IPS-NIHi7 (cell line): ENCODE results near the gene GHRL.

Source experiments
- DNase-seq: peaks from one replicate; pipeline ENCODE4 v3.0.0; 2012; ENCODE audit warnings: mixed read lengths; ENCODE audit errors: extremely low spot score

The GHRL gene

DNA sequence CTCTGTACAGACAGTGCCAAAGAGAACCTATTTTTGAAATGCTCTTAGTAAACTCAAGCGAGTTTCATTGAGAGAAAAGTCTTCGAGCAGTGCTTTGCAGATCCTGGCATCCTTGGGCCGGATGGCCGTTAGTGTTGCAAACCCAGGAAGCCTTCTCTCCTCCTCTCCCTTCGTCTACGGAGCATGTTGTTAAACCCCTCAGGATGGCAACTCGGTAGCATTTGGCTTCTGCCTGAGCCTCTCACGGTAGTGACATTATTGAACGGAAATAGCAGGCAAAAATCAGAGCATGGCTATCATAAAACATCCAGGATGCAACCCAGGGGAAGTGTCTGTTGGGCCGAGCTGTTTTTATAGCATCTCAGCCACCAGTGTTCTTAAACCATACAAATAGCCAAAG, 34.8 kb upstream of the GHRL start:
- DNase-seq, result no peak

- DNase-seq, result peak; percentile 53
Observed at GRCh38 chr3:10322352-10322710, 29.6 kb upstream of the GHRL start.

DNA sequence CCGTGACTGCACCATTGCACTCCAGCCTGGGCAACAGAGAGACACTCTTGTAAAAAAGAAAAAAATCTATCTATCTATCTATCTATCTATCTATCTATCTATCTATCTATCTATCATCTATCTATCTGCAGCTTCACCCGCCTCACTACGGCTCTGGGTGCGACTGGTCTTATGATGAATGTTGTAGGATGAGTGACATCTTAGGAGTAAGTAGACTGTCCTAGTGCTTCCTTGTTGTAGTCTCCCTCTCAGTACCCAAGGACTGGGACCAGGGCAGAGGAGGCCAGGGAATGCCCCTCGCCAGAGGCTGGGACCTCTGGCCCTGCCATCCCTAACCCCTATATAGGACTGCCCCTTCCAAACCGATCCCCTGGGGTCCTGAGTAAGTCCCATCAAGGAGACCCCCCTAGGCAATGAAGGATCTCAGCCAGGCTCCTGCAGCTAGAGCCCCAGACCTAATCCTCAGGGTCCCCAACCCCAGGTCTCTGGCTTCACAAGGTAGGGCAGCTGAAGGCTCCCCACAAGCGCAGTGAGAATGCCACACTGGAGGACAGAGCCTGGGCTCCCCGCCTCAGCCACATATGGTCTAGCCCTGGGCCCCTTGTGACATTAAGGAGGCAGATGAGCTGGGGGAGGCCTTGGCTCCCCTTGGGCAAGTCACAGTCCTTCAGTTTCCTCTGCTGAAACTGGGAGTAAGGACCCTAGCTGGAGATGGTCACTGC, 29.0 kb upstream of the GHRL start:
- no peak for DNase-seq

DNA sequence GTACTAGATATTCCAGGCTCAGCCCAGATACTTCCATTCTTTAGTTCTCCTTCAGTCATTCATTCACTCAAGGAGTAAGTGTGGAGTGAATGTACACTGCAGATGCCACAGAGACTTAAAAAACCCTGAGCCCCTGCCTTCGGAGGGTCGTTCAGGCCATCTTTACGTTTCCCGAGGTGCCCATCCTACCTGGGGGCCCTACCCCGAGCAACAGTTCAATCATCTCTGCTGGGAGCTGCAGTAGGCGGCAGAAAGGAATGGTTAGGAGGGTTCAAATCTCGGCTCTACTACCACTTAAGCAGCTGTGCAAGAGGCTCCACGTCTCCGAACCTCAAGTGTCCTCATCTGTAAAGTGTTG, 27.6 kb upstream of the GHRL start:
- no peak for DNase-seq

- no peak for DNase-seq
Observed at GRCh38 chr3:10319804-10320203, 27.1 kb upstream of the GHRL start.

DNA sequence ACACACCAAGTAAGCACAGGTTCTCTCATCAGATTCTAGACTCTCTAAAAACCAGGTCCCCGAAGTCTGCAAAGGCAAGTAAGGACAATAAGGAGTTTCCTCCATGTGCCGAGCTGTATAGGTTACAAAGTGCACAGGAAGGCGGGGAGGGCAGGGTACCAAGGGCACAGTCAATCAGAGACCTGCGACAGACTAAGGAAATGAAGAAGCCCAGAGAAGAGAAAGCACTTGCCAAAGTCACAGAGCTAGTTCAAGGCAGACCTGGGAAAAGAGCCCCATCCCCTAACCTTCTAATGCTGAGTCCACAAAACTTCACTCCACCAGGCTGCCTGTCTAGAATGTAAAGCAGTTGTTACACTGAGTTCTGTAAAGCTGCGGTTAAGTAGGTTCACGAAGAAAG, 26.5 kb upstream of the GHRL start:
- DNase-seq, result no peak

GRCh38 chr3:10317961-10318350, 25.2 kb upstream of the GHRL start:
- no peak for DNase-seq

- no peak for DNase-seq
Observed at GRCh38 chr3:10317311-10317960, 24.7 kb upstream of the GHRL start.

GRCh38 chr3:10315771-10316344, 23.1 kb upstream of the GHRL start:
- DNase-seq, result no peak

GRCh38 chr3:10315101-10315500, 22.4 kb upstream of the GHRL start:
- DNase-seq, result no peak

GRCh38 chr3:10312861-10313260, 20.1 kb upstream of the GHRL start:
- no peak for DNase-seq

DNA sequence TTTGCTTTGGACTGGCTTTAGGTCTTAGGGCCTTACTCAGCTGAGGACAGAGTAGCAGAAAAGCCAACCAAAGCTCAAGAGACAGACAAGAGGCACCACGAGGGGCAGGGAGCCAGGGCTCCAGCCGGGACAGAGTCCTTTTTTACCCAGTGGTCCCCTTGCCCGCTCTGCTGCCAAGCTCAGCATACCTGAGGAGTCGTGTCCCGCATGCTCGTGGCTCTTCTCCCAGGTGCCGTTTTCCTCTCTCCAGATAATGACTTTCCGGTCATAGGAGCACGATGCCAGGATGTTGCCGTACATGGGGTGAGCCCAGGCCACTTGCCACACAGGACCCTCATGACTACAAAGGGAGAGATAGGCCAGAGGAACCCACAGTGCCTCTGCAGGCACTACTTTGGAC, 19.6 kb upstream of the GHRL start:
- no peak for DNase-seq

GRCh38 chr3:10311710-10312109, 19.0 kb upstream of the GHRL start:
- DNase-seq, result no peak

- DNase-seq, result no peak
Observed at GRCh38 chr3:10310578-10310977, 17.8 kb upstream of the GHRL start.

GRCh38 chr3:10309736-10310135, 17.0 kb upstream of the GHRL start:
- DNase-seq, result no peak

DNA sequence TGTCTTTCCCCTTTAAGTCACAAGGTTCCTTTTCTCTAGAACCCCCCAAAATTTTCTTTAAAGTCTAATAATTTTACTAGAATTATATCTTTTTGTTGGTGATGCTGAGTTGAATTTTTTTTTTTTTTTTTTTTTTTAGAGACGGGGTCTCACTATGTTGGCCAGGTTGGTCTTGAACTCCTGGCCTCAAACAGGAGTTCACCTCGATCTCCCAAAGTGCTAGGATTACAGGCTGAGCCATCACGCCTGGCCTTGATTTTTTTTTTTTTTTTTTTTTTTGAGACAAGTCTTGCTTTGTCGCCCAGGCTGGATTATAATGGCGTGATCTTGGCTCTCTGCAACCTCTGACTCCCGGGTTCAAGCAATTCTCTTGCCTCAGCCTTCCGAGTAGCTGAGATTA, 15.9 kb upstream of the GHRL start:
- no peak for DNase-seq

DNA sequence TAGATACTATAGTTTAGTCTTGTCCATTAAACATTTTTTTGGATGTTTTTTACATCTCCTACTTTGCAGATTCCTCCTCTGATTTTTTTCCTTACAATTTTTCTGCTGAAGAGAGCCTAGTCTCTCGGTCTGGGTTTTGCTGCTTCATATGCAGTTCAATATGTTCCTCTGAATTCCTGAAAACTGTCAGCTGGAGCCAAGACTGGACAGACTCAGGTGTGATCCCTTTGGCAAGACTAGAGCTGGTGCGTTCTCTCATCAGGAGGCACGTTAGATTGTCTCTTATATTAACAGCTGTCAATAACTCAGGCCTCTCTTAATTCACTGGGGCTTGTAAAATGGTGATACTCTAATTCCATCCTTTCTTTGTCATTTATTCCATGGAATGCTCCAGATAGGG, 13.4 kb upstream of the GHRL start:
- DNase-seq, result no peak

DNA sequence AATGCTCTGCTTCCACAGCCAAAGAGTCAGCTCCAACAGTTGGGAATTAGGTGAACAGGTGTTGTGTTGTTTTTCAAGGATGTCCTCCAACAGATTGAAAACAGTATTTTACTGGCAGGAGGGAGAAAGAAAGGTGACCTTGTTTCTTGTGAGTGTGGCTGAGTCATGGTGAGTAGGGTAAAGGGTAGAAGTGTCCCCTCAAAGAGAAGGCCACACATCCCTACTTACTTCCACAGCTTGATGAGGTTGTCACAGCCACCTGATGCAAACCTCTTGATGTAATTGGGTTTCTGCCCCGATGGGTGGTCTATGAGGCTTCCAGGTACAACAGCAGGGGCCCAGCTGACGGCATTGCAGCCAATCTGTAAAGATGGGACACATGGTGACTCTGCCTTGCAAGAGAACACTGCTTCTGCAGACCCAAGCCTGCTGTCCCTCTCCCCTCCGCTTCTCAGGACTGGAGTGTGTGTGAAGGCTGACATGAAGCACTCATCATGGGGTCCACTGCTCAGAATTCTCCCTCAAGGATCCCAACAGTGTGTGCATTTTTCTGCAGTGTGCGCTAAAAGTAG, 12.7 kb upstream of the GHRL start:
- DNase-seq, result no peak

GRCh38 chr3:10304905-10305304, 12.2 kb upstream of the GHRL start:
- no peak for DNase-seq

DNA sequence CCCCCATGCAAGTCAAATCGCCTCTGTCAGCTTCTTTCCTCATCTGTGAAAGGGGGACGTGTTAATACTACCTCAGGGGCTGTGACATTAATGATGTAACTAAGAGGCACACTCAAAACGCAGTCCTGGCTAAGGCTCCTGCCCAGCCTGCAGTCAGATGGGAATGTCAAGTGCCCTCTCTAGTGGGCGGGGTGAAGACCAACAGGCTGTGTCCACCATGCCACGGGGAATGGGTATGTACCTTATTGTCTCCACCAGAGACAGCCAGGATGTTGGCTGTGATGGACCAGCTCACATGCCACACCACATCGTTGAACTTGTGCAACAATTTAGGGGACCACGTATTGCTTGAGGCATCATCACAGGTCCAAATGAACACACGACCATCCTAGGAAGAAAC, 11.0 kb upstream of the GHRL start:
- DNase-seq, result no peak

DNA sequence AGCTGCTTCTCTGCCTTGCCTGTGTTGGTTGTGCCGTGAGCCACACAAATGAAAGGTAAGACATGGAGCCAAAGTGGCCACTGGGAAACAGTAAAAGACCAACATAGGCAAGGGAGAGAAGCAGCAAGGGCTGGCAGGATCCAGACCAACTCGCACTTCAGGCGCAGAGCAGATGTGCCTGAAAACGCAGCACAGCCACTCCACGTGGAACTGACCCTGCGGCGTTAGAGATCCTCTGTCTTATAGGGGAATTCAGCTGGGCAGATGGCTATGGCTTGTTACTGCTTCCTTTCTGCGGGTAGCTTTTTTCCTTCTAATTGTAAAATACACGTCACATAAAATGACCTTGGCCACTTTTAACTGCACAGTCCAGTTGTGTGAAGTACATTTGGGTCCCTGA, 10.4 kb upstream of the GHRL start:
- DNase-seq, result no peak

GRCh38 chr3:10300087-10300486, 7.3 kb upstream of the GHRL start:
- DNase-seq, result no peak

DNA sequence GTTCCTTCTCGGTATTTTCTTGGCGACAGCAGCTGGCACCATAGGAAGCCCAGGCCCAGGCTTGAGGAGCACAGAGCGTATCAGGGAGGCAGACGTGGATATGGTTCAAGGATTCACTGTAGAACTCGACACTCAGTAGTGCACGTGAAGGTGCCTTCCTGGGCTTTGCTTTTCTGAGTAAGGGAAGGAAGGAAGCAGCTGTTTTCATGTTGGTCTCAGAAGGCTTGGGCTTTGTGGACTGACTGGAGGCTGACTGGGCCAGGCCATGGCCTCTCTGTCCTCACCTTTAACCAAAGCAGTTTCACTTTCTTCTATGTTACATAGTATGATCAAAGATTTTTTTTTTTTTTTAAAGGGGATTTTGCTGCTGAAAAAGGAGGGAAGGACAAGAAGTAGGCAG, 6.9 kb upstream of the GHRL start:
- no peak for DNase-seq
